SW 1271 (cell line): ENCODE measurements around the gene RIBC2.
A peak's percentile ranks its signal among the peaks of the same experiment; 100 is the strongest.
"Not testable (repeated sequence)": the region's sequence is repeated elsewhere in the genome, so short reads cannot be mapped to it uniquely, and the experiment has no call there.

Experiments
- DNase-seq, 2 experiments: peaks; one replicate each; lab custom pipeline; 2025; lab: John Stamatoyannopoulos, UW

Gene RIBC2, protein sequence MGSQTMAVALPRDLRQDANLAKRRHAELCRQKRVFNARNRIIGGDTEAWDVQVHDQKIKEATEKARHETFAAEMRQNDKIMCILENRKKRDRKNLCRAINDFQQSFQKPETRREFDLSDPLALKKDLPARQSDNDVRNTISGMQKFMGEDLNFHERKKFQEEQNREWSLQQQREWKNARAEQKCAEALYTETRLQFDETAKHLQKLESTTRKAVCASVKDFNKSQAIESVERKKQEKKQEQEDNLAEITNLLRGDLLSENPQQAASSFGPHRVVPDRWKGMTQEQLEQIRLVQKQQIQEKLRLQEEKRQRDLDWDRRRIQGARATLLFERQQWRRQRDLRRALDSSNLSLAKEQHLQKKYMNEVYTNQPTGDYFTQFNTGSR

DNA sequence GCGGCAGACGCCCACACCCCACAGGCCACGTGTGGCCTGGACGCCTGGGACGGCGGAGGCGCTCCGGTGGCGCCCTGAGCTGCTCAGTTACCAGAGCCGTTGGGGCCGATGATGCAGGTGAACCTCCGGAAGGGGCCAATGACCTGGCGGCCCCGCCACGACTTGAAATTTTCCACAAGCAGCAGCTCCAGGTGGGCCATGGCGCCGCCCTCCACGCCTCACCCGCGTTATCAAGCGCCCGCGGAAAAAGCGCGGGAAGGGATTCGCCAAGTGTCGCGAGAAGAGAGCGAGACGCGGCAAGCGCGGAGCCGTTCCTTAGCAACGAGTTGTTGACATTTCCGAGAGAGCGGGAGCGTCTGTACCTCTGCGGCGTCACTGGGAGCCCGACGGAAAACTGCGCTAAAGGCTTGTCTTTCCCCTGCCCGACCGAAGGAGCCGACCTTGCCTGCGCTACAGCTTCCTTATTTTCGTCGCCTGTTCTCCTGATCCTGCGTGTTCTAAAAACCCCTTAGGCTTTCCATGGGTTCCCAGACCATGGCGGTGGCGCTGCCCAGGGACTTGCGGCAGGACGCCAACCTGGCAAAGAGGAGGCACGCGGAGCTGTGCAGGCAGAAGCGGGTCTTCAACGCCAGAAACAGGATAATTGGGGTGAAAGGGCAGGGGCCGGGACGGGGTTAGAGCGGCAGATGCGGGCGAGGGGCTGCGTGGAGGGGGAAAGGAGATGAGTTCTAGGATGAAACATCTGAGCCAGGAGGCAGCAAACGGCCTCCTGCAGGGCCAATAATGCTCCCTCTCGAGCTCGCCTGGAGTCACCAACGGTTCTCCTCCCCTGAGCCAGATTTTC lies at the start of gene RIBC2, which contains the start of gene SMC1B:
RIBC2 (plus strand) TSS at position 326 of the 844 bp plus-strand sequence; CDS start at position 520, 194 bp downstream.
SMC1B (minus strand) TSS at position 232 of the 844 bp plus-strand sequence; CDS start at position 200, 32 bp downstream.
- peak; percentile 86 to 89 for DNase-seq

- DNase-seq: no peak
Observed at GRCh38 chr22:45366713-45367112, 46.8 kb upstream of the RIBC2 start.

- DNase-seq: not testable (repeated sequence)
Observed at GRCh38 chr22:45373592-45373991, 39.9 kb upstream of the RIBC2 start.

GRCh38 chr22:45376009-45376408 lies 37.5 kb upstream of the RIBC2 start:
- DNase-seq: no peak

GRCh38 chr22:45376703-45377102 lies 36.8 kb upstream of the RIBC2 start:
- DNase-seq: no peak

GRCh38 chr22:45381348-45381747 lies 32.1 kb upstream of the RIBC2 start:
- DNase-seq: no peak

DNA sequence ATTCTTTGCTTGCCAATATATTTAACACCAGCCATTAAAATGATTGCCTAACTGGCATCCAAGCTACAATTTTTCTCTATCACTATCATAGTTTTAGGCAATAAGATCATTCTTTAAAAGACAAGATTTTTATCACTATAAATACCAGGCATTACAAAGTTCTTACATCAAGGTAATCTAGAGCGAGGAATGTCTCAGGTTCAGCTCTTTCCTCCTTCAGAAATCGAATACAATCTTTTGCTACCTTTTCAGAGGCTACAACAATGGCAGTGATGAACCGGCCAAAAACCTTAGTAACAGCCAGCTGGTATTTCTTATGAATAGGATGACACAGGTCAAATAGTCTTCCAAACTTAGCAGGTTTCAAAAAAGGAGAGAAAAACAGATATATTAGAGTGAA lies 23.9 kb upstream of the RIBC2 start:
- no peak for DNase-seq

- DNase-seq: no peak
Observed at GRCh38 chr22:45397806-45398205, 15.7 kb upstream of the RIBC2 start.

- DNase-seq: no peak
Observed at GRCh38 chr22:45398214-45398613, 15.3 kb upstream of the RIBC2 start.

DNA sequence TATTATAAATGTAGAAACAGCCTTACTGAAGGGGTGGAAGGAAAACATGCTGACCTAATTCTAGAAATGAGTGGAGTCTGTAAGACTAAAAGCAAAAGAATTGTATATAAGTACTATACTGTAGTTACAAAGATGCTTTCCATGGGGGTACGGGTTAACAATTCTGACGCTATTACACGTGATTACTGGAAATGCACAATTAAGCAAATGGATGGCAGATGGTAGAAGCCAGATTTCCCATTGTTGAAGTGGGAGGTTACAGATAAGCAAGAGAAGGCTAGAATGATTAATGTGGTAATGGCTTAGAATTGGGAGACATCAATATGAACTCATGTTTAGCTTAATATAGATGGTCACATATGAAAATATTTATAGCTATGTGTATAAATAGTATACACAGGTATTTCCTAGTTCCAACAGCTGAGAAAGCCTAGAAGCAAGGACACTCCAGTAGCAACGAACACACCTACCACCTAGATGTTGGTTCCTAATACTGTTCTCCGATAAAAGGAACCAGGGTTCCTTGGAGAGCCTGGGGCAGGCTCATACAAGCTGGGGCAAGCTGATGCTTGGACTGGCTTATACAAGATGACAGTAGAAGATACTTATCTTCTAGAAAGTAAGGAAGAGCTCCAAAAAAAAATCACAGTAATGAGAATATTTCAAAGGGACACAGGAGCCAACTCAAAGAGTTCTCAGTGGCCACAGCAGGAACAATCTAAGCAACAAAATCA lies 13.6 kb upstream of the RIBC2 start:
- DNase-seq: no peak

GRCh38 chr22:45402466-45402985 lies 11.0 kb upstream of the RIBC2 start:
- no peak for DNase-seq

GRCh38 chr22:45407793-45408192 lies 5.7 kb upstream of the RIBC2 start:
- DNase-seq: no peak

DNA sequence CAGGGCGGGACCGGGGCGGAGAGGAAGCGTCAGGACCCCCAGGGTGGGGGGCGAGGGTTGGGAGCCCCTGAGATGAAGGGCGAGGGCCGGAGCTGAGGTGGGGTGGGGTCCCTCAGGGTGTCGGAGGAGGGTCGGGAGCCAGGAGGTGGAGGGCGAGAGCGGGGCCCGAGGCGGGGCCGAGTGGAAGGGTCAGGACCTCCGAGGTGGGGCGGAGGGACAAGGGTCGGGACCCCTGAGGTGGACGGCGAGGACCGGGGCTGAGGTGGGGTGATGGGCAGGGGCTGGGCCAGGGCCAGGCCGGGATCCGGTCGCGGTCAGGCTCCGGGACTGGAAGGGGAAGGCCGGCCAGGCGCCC lies 503 bp upstream of the RIBC2 start:
- DNase-seq: no peak

DNA sequence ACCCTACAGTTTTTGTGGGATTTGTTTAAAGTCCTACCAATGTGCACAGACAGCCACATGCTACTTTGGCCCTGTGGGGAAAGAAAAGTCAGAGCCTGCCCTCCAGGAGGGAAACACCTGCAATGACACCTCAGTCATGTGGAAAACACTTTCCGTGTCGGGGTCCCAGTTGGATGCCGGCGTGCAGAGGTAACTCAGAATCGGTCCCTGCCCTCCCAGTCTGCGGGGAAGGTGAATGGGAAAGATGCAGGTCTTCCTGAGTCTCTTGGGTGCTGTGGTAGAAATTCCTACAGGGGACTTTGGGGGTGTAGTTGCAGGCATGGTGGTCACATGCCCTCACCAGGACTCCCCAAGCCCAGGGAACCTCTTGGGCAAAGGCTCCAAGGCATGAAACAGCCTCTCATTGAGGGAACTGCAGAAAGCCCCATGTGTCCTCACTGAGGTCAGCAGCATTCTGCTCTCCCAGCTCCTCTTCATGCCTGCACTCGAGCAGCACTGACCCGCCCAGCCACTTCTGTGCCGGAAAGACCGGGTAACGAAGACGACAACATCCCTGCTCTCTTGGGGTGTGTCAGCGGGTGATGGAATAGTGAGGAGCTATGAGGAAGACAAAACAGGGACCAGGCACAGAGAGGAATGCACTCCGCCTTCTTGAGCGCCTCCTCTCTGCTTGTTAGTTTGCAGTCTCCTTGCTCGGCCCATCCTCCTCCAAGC lies 4.7 kb downstream of the RIBC2 start:
- no peak for DNase-seq

DNA sequence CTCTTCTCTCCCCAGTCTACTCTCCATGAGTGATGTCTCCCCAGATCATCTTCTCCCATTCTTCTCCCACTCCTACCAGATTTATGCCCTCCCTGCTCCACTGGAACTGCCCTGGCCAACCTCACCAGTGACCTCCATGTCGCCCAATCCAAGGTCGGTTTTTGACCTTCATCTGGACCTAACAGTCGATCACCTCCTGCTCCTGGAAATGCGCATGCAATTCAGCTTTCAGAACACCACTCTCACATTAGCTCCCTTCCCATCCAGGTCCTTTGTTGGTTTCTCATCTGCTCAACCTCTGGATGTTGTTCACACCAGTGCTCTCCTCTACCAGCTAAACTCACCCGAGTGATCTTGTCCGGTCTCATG lies 5.3 kb downstream of the RIBC2 start:
- no peak for DNase-seq

- no peak for DNase-seq
Observed at GRCh38 chr22:45420011-45420410, 6.5 kb downstream of the RIBC2 start.

DNA sequence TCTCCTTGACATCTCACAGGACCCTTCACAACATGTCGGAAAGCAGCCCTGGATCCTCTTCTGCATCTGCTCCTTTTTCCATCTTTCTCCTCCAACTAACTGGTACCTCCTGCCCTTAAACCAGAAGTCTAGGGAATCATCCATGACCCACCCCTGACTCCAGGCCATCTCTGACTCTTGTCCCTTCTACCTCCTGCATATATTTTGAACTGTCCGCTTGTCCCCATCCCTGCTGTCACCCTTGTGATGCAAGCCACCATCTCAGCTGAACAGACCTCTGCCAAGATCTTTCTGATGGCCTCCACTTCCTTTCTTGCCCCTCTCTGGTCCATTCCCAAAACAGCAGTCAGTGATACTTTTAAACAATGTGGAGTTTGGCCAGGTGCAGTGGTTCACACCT lies 7.0 kb downstream of the RIBC2 start:
- no peak for DNase-seq

- no peak for DNase-seq
Observed at GRCh38 chr22:45421349-45422055, 8.0 kb downstream of the RIBC2 start.

GRCh38 chr22:45422237-45422983 lies 8.9 kb downstream of the RIBC2 start:
- DNase-seq: no peak

DNA sequence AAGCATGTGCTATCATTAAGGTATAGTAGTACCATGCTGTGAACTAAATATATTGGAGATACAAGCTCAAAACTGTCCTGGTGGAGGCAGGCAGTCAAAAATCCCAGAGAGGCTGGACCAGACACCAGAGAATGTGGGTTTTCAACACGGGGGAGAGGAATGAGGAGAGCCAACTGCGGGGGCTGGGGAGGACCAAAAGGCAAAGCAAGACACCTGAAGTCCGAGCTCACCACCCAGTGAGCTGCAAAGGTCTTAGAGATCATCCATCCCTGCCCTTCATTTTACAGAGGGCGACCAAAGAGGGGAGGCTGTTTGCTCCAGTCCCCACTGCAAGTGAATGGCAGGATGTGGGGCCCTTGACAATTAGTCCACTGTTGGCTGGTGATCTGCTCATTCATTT lies 10.0 kb downstream of the RIBC2 start:
- DNase-seq: no peak
